ENCODE data around the gene C12orf56.
"Not testable (repeated sequence)": the region's sequence is repeated elsewhere in the genome, so short reads cannot be mapped to it uniquely, and the experiment has no call there.

C12orf56 gene

DNA sequence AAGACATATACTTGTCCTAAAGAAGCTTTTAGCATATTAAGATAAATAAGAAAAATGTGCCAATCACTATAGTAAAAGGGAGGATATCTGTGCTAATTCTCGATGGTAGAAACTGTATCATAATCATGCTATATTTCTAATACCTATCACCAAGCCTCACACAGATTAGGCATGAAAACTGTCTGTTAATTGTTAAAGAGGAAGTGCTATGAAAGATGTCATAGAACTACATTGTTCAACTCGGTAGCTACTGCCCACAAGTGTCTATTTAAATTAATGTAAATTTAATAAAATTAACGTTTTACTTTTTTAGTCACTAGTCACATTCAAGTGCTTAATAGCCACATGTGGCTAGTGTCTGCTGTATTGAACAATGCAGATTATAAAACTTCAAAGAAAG, 90.9 kb downstream of the C12orf56 start:
- no peak for DNase-seq

DNA sequence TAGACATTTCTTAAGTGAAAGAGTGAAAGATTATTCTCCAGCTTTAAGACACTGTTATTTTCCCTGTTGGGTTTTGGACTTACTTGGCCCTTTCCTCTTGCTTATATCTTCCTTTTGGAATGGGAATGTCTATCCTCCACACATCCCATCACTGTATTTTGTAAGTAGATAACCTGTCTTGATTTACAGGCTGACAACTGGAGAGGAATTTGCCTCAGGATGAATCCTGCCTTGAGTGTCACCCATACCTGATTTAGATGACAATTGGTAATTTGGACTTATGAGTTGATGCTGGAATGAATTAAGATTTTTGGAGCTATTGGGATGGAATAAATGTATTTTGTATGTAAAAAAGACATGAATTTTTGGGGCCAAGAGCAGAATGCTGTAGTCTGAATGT, 94.3 kb downstream of the C12orf56 start:
- DNase-seq, result no peak

DNA sequence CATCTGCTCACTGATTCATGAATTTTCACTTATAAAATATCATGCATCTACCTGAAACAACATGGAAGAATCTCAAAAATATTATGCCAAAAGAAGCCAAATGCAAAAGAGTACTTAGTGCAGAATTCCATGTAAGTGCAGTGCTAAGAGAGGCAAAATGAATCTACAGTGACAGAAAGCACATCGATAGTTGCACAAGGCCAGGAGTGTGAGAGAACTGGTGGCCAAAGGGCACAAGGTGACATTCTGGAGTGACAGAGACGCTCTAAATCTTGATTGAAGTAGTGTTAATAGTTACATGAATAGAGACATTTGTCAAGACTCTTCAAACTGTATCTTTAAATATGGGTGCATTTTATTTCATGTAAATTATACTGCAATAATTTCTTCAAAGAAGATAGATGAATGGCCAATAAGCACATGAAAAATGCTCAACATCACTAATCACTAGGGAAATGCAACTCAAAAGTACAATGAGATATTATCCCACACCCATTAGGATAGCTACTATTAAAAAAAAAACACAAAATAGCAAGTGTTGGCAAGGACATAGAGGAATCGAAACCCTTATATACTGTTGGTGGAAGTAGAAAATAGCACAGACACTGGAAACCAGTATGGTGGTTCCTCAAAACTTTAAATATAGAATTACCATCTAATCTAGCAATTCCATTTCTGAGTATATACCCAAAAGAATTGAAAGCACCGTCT, 96.7 kb downstream of the C12orf56 start:
- DNase-seq, result no peak

DNA sequence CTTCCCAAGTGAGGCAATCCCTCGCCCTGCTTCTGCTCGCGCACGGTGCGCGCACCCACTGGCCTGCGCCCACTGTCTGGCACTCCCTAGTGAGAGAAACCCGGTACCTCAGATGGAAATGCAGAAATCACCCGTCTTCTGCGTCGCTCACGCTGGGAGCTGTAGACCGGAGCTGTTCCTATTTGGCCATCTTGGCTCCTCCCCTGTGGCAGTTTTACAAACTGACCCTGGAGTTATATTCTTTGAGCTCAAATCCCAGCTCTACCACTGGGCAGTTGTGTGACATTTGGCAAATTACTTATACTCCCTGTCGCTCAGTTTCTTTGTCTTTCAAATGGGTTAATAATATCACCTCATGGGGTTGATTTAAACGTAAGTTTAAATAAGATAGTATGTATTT, 97.4 kb downstream of the C12orf56 start:
- DNase-seq, result not testable (repeated sequence)

DNA sequence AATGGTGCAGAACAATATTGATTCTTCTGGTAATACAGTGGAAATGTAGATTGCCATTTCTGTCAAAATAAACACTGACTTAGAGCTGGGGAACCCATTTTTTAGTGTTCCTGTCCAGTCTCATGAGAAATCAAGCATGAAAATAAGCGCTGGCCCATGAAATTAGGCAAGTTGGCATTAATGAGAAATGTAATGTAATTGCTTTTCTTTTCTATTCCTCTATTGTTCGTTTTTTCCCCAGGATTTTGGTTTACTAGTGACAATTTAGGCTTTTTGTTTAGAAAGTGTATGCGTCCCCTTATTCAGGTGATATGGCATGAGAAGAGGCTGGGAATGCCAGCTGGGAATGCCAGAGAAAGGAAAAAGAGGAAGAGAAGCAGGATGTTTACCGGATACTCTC, 104.0 kb downstream of the C12orf56 start:
- DNase-seq, result no peak

DNA sequence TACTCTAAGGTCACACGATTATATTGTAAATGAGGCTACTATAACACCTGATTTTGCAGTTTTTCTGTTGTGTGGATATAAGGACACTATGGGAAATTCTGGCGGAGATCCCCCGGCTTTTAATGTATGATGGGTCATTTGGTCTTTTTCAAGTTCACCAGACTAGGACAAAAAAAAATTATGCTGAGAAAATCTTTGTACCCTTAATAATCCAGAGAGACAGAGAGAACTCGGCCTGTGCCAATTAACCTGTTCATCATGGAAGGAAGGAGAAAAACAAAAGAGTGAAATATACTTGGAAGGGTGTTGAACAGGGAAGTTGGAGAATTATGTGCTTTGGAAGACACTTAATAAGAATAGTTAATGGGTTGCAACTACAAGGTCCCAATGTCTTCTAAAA, 106.3 kb downstream of the C12orf56 start:
- no peak for DNase-seq

DNA sequence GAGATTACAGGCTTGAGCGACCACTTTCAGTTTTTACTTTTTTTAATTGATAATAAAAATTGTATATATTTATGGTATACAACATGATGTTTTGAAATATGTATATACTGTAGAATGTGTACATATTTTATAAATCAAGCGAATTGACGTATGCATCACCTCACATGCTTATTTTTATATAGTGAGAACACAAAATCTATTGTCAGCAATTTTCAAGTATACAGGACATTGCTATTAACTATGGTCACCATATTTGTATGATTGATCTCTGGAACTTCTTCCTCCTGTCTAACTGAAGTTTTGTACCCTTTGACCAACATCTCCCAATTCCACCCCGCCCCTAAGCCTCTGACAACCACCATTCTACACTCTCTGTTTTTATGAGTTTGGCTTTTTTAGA, 112.1 kb downstream of the C12orf56 start:
- no peak for DNase-seq

DNA sequence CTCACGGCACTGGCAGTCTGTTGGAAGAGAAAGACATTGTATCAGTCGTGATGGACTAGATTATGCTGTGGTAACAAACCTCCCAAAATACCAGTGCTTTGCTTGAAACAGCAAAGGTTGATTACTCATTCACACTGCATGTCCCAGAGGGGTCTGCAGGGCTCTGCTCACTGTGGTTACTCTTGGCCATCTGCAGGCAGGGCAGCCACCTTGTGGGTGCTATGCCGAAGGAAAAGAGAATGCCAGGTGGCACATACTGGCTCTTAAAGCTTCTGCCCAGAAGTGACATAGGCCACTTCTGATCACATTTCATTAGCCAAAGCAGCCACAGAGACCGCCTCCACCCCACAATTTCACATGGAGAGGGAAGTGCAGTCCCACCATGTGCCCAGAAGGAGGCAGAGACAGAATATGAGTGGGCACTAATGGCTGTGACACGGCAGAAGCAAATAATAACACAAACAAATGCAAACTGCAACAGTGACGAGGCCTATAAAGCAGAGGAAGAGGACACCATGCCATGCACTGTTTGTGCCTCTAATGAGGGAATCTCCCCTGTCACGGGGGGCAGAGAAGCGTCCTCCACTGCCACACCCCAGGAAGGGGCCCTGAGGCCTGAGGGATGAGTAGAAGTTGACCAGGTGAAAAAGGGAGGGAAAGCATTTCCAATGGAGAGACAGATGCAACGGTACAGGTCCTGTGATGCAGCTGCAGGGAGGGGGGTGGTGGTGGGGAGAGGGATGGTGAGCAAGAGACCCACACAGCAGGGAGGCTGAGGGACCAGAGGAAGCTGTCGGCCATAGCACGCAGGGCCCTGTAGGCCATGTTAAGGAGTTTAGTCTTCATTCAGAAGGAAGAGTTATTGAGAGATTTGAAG, 116.8 kb downstream of the C12orf56 start:
- peak; percentile 38 for DNase-seq

DNA sequence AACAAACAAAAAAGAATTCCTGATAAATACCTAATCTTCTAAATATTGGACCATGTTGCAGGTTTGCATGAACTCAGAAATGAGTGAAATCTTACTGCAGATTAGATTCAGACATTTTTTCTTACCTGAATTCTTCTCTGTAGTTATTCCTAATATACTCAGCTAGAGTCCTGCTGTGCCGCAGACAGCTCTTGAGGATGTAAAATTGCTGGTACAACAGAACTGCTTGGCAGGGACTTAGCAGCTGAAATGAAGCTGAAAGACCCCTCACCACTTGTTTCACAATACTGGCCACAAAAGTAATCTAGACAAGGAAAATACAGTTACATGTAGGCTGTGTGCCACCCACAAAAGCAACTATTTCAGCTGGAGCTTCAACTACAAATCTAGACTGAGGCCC, 120.1 kb downstream of the C12orf56 start:
- no peak for DNase-seq

DNA sequence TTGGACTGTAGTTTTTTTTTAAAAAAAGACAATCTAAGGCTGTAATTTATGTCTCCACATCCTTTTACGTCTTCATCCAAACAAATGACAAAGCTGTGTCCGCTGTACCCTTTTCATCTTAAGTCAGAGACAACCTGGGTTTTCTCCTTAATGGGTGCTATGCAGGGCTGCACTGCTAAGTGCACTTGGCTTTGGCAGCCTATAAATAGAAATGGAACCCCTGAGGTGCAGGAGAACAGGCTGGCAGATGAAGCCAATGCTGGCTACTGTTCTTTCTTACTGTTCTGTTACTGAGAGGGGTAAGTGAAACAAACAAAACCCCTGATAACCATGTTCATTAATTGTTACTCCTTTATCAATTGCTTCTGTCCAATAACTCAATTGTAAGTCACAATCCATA, 121.4 kb downstream of the C12orf56 start:
- no peak for DNase-seq

DNA sequence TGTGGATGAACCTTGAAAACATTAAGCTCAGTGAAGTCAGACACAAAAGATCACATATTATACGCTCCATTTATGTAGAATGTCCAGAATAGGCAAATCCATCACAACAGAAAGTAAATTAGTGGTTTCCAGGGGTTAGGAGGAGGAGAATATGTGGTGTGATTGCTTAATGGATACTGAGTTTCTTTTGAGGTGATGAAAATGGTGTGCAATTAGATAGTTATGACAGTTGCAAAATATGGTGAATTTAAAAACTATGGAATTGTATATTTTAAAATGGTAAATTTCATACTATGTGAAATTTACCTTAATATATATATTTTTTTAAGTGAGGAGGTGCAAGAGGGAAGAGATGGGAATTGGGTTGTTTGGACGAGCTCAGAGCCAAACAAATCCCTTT, 122.1 kb downstream of the C12orf56 start:
- DNase-seq, result no peak

DNA sequence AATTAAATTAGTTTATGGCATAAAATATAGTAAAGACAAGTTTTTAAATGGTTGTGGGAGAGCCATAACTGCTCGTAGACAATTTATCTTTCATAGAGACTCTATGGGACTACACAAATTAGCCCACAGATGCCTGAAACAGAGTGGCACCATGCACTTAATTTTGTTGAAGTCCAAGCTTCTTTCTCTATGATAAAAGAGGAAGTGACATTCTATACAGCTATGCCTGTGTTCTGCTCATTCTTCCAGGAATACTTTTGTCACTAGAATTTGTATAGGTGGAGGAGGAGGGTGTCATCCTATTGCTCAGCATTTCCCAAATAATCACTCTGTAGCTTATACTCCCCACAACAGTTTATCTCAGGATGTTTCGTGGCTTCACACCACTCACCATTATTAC, 124.7 kb downstream of the C12orf56 start:
- DNase-seq, result no peak

DNA sequence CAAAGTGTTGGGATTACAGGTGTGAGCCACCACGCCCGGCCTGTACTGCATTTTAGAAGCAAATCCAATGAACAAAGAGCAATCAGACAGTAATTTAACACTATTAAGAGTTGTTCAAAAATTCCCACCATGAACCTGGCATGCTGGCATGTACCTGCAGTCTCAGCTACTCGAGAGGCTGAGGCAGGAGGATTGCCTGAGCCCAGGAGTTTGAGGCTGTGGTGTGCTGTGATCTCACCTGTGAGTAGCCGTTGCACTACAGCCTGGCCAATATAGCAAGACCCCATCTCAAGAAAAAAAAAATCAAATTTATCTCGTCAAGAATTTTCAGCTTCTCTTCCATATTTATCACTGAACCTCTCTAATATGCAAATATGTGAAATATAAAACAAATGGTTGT, 128.7 kb downstream of the C12orf56 start:
- no peak for DNase-seq

DNA sequence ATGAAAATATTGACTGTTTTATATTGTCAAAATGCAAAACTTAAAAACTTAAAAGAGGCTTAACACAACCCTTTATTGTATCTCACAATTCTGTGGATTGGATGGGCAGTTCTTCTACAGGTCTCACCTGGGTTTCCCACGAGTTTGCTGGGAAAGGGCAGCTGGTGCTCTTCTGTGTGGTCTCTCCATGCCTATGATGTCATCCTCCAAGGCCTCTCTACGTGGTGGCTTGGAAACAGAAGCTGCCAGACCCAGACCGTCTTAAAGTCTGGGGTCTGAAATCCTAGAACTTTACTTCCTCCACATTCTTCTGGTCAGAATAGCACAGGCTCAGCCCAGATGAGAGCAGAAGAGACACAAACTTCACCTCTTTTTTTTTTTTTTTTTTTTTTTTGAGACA, 132.0 kb downstream of the C12orf56 start:
- DNase-seq, result no peak

DNA sequence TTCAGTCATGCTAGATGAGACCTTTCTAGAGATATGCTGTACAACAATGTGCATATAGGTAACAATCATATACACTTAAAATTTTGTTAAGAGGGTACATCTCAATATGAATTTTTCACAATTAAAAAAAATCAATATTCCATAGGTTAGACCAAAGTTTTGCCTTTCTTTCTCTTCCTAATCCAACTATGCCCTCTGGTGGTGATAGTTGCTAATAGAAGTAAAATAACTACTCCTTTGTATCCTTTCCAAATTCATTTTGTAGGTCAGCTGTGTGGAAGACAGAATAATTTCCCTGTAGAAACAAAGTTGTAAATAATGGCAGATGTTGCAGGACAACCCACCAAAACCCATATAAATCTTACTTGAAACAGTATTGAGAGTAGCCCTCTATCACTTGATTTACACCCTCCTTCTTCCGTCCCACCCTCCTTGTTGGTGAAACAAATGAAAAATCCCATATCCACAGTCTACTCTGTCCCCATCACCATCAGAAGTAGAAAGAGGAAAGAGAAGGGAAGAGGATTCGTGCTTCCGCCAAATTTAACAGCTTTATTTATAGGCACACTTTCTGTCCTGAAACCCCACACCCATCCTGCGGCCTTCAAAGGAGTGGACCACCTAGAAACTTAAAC, 134.3 kb downstream of the C12orf56 start:
- peak; percentile 54 for DNase-seq

DNA sequence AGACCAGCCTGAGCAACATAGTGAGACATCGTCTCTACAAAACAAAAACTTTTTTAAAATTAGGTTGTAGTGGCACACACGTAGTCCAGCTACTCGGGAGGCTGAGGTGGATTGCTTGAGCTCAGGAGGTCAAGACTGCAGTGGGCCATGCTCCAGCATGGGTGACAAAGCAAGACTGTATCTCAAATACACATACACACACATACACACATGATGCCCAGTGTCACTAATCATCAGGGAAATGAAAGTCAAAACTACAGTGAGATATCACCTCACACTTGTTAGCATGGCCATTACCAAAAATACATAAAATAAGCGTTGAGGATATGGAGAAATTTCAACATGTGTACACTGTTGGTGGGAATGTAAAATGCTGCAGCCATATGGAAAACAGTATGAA, 135.3 kb downstream of the C12orf56 start:
- no peak for DNase-seq

DNA sequence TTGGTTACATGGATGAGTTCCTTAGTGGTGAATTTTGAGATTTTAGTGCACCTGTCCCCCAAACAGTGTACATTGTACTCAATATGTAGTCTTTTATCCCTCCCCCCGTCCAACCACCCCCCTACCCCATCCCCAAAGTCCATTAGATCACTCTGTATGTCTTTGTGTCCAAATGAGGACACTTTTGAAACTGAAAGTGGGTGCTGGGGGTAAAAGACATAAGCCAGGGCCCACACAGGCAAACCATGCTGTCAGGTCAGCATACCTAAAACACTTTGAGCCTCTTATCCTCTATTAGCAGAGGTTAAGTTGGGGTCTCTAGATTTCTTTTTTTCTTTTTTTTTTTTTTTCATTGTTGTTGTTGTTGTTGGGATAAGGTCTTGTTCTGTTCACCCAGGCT, 137.2 kb downstream of the C12orf56 start:
- no peak for DNase-seq

DNA sequence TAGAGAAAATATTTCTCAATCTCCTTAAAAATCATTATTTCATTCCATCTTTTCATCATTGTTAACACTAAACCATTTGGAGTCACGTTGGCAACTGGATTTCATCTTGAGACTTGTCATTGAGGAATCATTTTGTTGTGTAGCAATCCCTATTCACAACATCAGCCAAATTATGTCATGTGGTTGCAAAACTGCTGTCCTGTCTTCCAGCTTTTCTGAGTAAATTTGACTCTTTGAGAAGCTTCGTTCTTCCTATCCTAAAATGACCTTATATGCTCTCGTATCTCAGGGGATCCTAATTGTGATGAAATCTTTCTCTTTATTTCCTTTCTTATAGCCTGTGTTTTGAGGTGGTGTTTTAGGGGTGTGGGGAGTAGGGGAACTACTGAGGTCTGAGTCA, 137.9 kb downstream of the C12orf56 start:
- DNase-seq, result peak; percentile 82

DNA sequence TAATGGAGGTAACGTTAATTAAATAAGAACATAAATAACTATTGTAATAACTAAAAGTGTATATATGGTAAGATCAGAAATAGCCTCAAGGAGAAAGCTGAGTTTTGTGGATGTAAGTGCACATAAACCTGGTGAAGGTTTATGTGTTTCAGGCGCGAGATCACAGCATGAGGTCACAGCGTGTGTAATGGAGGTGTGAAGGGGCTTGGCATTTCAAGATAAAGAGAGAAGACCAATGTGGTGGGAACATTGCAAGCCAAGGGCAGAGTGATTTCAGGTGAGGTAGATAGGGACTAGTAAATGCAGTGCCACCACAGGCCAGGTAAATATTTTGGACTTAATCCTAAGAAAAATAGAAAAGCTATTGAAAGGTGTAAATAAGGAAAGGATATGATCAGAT, 146.7 kb downstream of the C12orf56 start:
- DNase-seq, result no peak

DNA sequence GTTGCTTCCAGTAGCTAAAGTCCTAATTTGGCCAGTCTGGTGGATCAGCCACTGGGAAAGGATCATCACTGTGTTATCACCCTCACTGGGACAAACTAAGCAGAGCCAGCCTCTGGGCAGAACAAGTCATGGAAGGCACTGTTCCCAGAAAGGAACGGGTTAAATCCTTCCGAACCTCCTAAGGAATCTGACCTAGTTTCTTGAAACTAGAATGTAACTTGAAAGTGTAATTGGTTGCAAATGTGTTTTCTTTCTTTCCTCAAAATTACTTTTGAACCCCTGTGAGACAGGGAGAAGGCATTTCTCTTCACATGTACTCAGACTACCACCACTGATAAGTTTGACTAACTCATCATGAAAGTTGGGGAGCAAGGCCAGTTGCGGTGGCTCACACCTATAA, 149.8 kb downstream of the C12orf56 start:
- no peak for DNase-seq

DNA sequence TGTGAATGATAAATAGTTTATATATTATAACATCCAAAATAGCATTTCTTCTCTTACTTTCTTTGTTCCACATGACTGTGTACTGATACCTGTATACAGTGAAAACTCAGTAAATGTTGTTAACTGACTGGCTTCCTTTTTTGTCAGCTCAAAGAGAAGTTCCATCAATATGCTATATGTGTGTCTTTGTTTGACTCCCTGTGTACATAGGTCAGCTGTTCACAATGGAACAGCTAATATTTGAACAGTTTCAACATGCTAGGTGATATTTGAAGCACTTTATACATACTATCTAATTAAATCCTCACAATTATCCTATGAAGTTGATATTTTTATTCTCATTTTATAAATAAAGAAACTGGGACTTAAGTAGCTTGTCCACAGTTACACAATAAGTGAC, 153.2 kb downstream of the C12orf56 start:
- DNase-seq, result no peak

DNA sequence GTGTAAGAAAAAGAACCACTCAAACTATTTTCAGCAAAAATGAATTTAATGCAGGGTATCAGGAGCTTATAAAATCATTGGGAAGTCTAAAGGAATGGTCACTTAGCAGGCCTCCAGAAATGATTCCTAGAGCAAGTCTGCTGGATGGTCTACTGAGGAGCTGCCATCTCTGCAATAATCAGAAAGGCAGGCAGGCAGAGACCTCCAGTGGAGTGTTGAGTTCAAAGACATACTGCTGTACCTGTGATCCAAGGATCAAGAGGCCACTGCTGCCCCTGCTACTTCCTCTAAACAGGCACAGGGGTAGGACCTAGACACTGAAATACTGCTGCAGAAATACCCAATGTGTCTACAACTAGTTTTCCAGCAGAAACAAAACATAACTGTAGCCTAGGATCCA, 154.0 kb downstream of the C12orf56 start:
- DNase-seq, result no peak

DNA sequence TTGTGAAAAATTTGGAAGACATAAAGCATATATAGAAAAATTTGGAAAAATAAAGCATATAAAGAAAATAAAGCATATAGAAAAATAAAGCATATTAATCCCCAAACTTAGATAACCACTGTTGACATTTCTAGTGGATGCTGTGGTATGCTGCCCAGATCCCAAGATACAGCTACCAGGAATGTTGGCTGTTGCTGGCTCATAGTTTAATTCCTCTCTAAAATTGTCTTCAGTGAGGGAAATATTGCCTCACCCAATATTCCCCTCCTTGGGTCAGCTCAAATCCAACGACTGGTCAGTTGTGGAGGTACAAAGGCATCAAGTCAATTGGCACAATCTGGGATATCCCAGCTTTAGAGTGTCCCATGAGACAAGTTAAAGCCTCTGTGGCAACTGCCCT, 158.4 kb downstream of the C12orf56 start:
- DNase-seq, result no peak

DNA sequence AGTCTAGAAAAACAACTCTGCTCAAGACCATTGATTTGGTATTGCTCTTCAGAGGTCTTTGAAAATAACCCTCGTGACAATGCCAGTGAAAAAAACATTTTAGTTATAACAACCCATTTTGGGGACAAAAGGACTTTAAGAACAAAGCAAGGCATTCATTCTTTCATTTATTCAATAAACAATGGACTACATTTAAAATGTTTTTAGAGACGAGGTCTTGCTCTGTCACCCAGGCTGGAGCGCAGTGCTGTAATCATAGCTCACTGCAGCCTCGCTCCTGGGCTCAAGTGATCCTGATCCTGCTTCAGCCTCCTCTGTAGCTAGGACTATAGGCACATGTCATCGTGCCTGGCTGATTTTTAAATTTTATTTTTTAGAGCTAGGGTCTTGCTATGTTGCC, 160.8 kb downstream of the C12orf56 start:
- DNase-seq, result no peak
